Measurements from ENCODE around the gene KMT2D.

The KMT2D gene

GRCh38 chr12:49052451-49053208 is 8.0 kb downstream of the KMT2D start:
- DNase-seq (ENCODE audit: low read depth), result no peak

- no peak for DNase-seq (ENCODE audit: low read depth)
Measured at GRCh38 chr12:49051777-49052438, 8.7 kb downstream of the KMT2D start.

DNA sequence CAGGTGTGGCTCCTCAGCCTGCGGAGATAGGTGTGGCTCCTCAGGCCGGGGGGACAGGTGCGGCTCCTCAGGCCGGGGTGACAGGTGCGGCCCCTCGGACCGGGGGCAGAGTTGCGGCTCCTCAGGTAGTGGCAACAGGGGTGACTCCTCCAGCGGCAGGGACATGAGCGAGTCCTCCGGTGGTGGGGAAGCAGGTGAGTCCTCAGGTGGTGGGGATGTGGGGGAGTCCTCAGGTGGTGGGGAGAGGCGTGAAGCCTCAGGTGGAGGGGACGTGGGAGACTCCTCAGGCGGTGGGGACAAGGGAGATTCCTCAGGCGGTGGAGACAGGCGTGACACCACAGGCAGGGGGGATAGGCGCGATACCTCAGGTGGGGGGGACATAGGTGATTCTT is 9.2 kb downstream of the KMT2D start:
- no peak for DNase-seq (ENCODE audit: low read depth)

DNA sequence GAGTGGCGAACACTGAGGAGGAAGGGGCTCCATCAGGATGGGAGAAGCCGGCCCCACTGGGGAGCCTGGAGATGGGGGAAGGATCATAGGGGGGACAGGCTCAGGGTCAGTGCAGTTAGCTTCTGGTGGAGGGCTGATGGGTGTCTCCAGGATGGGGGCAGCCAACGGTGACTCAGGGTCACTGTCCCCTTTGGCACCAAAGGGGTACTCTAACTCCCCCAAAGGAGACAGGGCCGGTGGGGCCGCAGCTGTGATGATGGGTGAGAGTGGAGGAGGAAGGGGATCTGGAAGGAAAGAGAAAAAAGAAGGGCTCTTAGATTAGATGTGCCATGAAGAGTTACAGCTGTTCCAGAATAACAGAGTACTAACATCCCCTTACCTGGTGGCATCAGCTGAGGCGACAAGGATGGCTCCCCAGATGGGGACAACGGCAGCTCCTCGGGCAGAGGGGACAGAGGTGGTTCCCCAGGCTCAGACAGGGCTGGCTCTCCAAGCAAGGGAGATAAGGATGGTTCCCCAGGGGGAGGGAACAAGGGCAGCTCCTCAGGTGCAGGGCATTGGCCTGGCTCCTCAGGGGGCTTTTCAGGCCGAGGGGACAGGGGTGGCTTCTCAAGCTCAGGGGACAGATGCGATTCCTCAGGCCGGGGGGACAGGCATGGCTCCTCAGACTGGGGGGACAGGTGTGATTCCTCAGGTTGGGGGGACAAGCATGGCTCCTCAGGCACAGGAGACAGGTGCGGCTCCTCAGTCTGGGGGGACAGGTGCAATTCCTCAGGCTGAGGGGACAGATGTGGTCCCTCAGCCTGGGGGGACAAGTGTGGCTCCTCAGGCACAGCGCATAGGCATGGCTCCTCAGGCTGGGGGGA is 9.9 kb downstream of the KMT2D start:
- no peak for DNase-seq (ENCODE audit: low read depth)

- DNase-seq (ENCODE audit: low read depth), result no peak
Measured at GRCh38 chr12:49049566-49050224, 10.9 kb downstream of the KMT2D start.

- no peak for DNase-seq (ENCODE audit: low read depth)
Measured at GRCh38 chr12:49048953-49049352, 11.6 kb downstream of the KMT2D start.

DNA sequence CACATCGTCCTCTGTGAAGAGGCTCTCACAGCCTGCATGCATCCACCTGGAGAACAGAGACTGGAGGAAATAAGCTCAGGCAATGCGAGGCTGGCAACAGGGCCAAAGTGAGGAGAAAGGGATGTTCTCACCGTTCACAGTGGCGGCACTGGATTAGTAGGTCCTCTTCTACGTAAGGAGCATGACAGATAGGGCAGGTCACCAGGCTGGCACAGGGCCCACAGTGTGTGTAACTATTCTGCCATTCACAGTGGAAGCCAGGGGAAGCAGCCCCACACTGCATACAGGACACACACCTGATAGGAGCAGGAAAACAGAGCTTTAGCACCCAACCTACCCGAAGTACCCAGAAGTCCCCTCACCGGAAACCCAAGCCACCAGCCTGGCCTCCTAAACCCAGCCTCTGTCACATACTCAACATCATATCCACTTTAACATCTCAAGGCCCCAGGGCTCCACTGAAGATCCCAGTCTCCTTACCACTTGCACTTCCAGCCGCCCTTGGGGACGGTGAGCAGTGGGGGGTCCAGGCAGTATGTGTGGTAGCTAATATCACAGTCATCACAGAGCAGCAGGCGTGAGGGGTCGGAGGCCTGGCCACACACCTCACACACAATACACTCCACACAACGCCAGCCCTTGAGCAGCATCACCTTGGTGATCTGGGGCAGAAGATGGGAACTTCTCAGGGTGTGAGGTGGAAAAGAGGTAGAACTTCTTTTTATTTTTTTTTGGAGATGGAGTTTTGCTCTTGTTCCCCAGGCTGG is 14.3 kb downstream of the KMT2D start:
- no peak for DNase-seq (ENCODE audit: low read depth)

GRCh38 chr12:49044660-49045059 is 15.9 kb downstream of the KMT2D start:
- no peak for DNase-seq (ENCODE audit: low read depth)

- no peak for DNase-seq (ENCODE audit: low read depth)
Measured at GRCh38 chr12:49043856-49044258, 16.7 kb downstream of the KMT2D start.

- DNase-seq (ENCODE audit: low read depth), result no peak
Measured at GRCh38 chr12:49043241-49043640, 17.4 kb downstream of the KMT2D start.

- no peak for DNase-seq (ENCODE audit: low read depth)
Measured at GRCh38 chr12:49041881-49042484, 18.6 kb downstream of the KMT2D start.

DNA sequence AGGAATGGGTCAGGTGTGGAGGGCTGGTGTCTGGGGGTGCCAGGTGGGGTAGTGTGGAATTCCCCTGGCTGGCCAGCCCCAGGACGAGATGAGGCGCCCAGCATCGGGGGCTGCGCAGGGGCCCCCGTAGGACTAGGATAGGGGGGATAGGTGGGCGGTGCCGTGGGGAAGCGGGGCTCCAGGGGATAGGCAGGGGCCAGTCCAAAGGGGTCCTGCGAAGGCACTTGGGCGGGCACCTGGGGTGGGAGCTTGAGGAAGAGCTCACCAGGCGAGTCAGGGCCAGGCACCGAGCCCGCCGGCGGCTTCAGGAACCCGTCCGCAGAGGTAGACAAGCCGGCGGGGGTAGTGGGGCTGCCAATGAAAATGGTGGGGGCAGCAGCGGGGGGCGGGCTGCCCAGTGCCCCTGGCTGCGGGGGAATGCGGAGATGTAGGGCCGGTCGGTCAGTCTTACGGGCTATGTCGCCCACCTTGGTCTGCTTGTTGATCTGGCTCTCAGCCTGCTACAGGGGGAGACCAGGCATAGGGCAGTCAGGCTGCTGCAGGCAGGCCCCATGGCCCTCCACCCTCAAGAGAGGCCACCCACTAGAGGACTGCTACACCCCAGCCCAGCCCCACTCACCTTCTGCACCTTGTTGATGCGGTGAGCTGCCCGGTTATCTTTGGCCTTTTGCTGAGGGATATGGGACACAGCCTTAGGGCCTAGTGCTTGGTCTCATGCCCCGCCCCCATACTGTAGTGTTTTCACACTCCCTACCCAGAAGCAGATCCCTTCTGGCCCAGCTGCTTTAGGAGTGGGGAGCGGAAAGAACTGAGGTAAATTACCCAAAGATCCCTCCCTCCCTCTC is 19.3 kb downstream of the KMT2D start:
- DNase-seq (ENCODE audit: low read depth), result no peak

- DNase-seq (ENCODE audit: low read depth), result no peak
Measured at GRCh38 chr12:49040364-49040855, 20.2 kb downstream of the KMT2D start.

- DNase-seq (ENCODE audit: low read depth), result no peak
Measured at GRCh38 chr12:49039421-49040363, 20.9 kb downstream of the KMT2D start.

GRCh38 chr12:49038291-49038955 is 22.2 kb downstream of the KMT2D start:
- DNase-seq (ENCODE audit: low read depth), result no peak

- DNase-seq (ENCODE audit: low read depth), result no peak
Measured at GRCh38 chr12:49037947-49038237, 22.7 kb downstream of the KMT2D start.

DNA sequence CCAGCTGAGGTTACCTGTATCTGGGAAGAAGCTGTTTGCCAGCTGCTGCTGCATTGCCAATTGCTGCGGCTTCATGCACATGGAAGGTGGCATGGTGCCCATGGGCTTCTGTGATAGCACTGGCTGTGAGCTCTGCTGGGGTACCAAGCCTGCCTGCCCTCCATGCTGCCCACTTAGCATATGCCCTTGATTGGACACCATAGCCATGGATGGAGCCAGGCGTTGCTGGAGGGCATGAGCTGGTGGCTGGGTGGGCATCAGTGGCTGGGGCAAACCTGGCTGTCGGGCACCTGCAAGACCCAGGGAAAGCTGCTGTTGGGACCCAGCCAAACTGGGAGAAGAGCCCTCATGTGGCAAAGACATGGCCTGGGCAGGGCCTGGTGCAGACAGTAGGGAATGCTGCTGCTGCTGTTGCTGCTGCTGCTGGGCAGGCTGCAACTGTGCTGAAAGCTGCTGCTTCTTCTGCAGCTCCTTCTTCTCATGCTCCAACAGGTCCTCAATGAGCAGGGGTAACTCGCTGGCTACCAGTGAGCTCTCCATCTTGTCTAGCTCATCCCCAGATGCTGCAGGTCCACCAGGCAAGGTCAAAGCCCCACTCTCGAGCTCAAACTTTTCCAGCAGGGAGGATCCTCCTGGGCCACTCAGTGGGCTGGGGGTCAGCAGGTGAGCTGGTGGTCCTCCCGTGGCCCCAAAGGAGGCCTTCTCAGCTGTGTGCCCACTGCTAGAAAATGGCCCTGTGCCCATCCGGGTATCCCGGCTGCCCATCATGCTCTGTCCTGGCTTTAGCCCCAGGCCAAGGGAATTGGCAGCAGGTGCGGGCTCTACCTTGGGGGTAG is 23.3 kb downstream of the KMT2D start:
- DNase-seq (ENCODE audit: low read depth), result no peak

GRCh38 chr12:49036029-49036428 is 24.6 kb downstream of the KMT2D start:
- no peak for DNase-seq (ENCODE audit: low read depth)
